HepG2 (cell line): ENCODE data around the gene C5. TPM values are rescaled to one million over a fixed set of nuclear protein-coding genes. Genes with fewer than 3 reads are reported as not detected.

Source experiments
- BORCS8-MEF2B ChIP-seq: sonication (generic); formaldehyde crosslinking; IDR thresholded peaks from 2 replicates; pipeline ENCODE4 v1.8.0; 2022; ENCODE audit warnings: mild to moderate bottlenecking, missing genetic modification reagents
- CHD2 ChIP-seq: IDR thresholded peaks from 2 replicates; pipeline ENCODE4 v1.6.1; 2011; ENCODE audit warnings: low read depth, low read length, improper control_type of control experiment
- FOXK1 ChIP-seq: sonication (generic); formaldehyde crosslinking; IDR thresholded peaks from 2 replicates; pipeline ENCODE4 v1.4.0; 2020; ENCODE audit warnings: low read depth, missing genetic modification reagents, borderline replicate concordance
- GABPB1 ChIP-seq: IDR thresholded peaks from 2 replicates; pipeline ENCODE4 v1.6.1; 2016; ENCODE audit warnings: mild to moderate bottlenecking, missing genetic modification reagents, moderate library complexity, missing compliant biosample characterization
- ISL2 ChIP-seq: sonication (generic); formaldehyde crosslinking; IDR thresholded peaks from 2 replicates; pipeline ENCODE4 v1.5.0; 2020; ENCODE audit warnings: missing genetic modification reagents
- MLXIP ChIP-seq: sonication (generic); formaldehyde crosslinking; IDR thresholded peaks from 2 replicates; pipeline ENCODE4 v1.9.0; 2021; ENCODE audit warnings: missing genetic modification reagents, borderline replicate concordance
- NCOA2 ChIP-seq: sonication (generic); formaldehyde crosslinking; IDR thresholded peaks from 2 replicates; pipeline ENCODE4 v1.8.0; 2022; ENCODE audit warnings: inconsistent platforms
- NFKB2 ChIP-seq: sonication (generic); formaldehyde crosslinking; IDR thresholded peaks from 2 replicates; pipeline ENCODE4 v1.4.0; 2020; ENCODE audit warnings: missing genetic modification reagents, borderline replicate concordance
- PHF8 ChIP-seq: sonication (generic); formaldehyde crosslinking; IDR thresholded peaks from 2 replicates; pipeline ENCODE4 v1.5.0; 2020; ENCODE audit warnings: missing genetic modification reagents
- SOX5 ChIP-seq: IDR thresholded peaks from 2 replicates; pipeline ENCODE4 v1.6.1; 2016; ENCODE audit warnings: borderline replicate concordance
- ZFP36L1 ChIP-seq: sonication (generic); formaldehyde crosslinking; IDR thresholded peaks from 2 replicates; pipeline ENCODE4 v1.8.0; 2022; ENCODE audit warnings: mild to moderate bottlenecking, missing genetic modification reagents, moderate library complexity
- ZMYM3 ChIP-seq: sonication (generic); formaldehyde crosslinking; IDR thresholded peaks from 2 replicates; pipeline ENCODE4 v1.5.1; 2020; ENCODE audit warnings: mild to moderate bottlenecking, missing genetic modification reagents
- ZNF17 ChIP-seq: sonication (generic); formaldehyde crosslinking; IDR thresholded peaks from 2 replicates; pipeline ENCODE4 v1.5.0; 2020; ENCODE audit warnings: mild to moderate bottlenecking, missing genetic modification reagents
- ZNF354B ChIP-seq: sonication (generic); formaldehyde crosslinking; IDR thresholded peaks from 2 replicates; pipeline ENCODE4 v1.8.0; 2022; ENCODE audit warnings: mild to moderate bottlenecking, missing genetic modification reagents
- ZNF616 ChIP-seq: sonication (generic); formaldehyde crosslinking; IDR thresholded peaks from 2 replicates; pipeline ENCODE4 v1.5.0; 2020; ENCODE audit warnings: low read depth, mild to moderate bottlenecking, missing genetic modification reagents
- ZNF672 ChIP-seq: sonication (generic); formaldehyde crosslinking; IDR thresholded peaks from 2 replicates; pipeline ENCODE4 v1.8.1; 2022; ENCODE audit warnings: missing genetic modification reagents
- ZNF678 ChIP-seq: sonication (generic); formaldehyde crosslinking; IDR thresholded peaks from 2 replicates; pipeline ENCODE4 v1.4.0; 2020; ENCODE audit warnings: mild to moderate bottlenecking, missing genetic modification reagents
- ZNF703 ChIP-seq: sonication (generic); formaldehyde crosslinking; IDR thresholded peaks from 2 replicates; pipeline ENCODE4 v1.5.1; 2020; ENCODE audit warnings: missing genetic modification reagents, mild to moderate bottlenecking, moderate library complexity, borderline replicate concordance
- polyA plus RNA-seq, 8 experiments: library from polyadenylated mRNA; depleted of rRNA in 3 of 8; stranded (reverse) in 7 of 8; unstranded in 1 of 8; fragments of >200 nt; fragmentation: Illumina TruSeq in 4 of 8; extraction: Trizol in 4 of 8; gene quantifications; 2 replicates each; pipeline versions ENCODE4 v1.2.1 to v1.2.3, GENCODE V29; 2011 to 2016; ENCODE audit warnings: low read depth in 4 of 8, missing spikeins in 1 of 8, mixed read lengths in 1 of 8; ENCODE audit not compliant: insufficient read depth in 1 of 8
- total RNA-seq, 5 experiments: library from RNA; depleted of rRNA; stranded (reverse); fragments of >200 nt; fragmentation: Illumina TruSeq; extraction: Trizol; gene quantifications; 2 replicates each; pipeline ENCODE4 v1.2.3, GENCODE V29; 2016; ENCODE audit warnings: low read depth in 1 of 5
- TF ChIP-seq, protein P1 (sequence below): sonication (generic); formaldehyde crosslinking; conservative IDR thresholded peaks from 2 replicates; pipeline ENCODE4 v1.8.1; 2023; ENCODE audit warnings: missing genetic modification reagents
- TF ChIP-seq, protein P2 (sequence below): IDR thresholded peaks from 2 replicates; pipeline ENCODE4 v1.6.1; 2012; ENCODE audit warnings: inconsistent platforms
- TF ChIP-seq, protein P3 (sequence below): sonication (generic); formaldehyde crosslinking; IDR thresholded peaks from 2 replicates; pipeline ENCODE4 v1.4.0; 2020; ENCODE audit warnings: mild to moderate bottlenecking, missing genetic modification reagents, borderline replicate concordance
- TF ChIP-seq, protein P4 (sequence below): sonication (generic); formaldehyde crosslinking; IDR thresholded peaks from 2 replicates; pipeline ENCODE4 v1.8.1; 2023; ENCODE audit warnings: mild to moderate bottlenecking, moderate library complexity, missing genetic modification reagents

Gene C5
- total and polyA plus RNA-seq, 2 of the 13 experiments (the other 11 are each of a cell fraction or from before 2014, with no cell fraction given): 57.6 to 192 TPM

GRCh38 chr9:121026260-121026691, 23.8 kb downstream of the C5 start (continued):
- TF ChIP-seq, protein P1, sequence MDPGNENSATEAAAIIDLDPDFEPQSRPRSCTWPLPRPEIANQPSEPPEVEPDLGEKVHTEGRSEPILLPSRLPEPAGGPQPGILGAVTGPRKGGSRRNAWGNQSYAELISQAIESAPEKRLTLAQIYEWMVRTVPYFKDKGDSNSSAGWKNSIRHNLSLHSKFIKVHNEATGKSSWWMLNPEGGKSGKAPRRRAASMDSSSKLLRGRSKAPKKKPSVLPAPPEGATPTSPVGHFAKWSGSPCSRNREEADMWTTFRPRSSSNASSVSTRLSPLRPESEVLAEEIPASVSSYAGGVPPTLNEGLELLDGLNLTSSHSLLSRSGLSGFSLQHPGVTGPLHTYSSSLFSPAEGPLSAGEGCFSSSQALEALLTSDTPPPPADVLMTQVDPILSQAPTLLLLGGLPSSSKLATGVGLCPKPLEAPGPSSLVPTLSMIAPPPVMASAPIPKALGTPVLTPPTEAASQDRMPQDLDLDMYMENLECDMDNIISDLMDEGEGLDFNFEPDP (CRISPR knock-in tag): no peak
- TF ChIP-seq PHF8 (CRISPR knock-in tag) (no peak), ISL2 (CRISPR knock-in tag) (no peak), ZFP36L1 (no peak), MLXIP (CRISPR knock-in tag) (no peak), BORCS8-MEF2B (no peak), GABPB1 (no peak), ZNF616 (CRISPR knock-in tag) (no peak), SOX5 (peak; percentile 40; the same call in 1 of the 2 replicates), ZNF672 (CRISPR knock-in tag) (no peak), ZNF354B (CRISPR knock-in tag) (no peak), CHD2 (no peak), NFKB2 (CRISPR knock-in tag) (no peak), ZNF703 (CRISPR knock-in tag) (no peak), ZNF678 (CRISPR knock-in tag) (no peak), FOXK1 (CRISPR knock-in tag) (no peak), ZNF17 (no peak), NCOA2 (peak; percentile 76), ZMYM3 (CRISPR knock-in tag) (no peak)
- TF ChIP-seq, protein P2, sequence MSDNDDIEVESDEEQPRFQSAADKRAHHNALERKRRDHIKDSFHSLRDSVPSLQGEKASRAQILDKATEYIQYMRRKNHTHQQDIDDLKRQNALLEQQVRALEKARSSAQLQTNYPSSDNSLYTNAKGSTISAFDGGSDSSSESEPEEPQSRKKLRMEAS: no peak
- TF ChIP-seq, protein P3, sequence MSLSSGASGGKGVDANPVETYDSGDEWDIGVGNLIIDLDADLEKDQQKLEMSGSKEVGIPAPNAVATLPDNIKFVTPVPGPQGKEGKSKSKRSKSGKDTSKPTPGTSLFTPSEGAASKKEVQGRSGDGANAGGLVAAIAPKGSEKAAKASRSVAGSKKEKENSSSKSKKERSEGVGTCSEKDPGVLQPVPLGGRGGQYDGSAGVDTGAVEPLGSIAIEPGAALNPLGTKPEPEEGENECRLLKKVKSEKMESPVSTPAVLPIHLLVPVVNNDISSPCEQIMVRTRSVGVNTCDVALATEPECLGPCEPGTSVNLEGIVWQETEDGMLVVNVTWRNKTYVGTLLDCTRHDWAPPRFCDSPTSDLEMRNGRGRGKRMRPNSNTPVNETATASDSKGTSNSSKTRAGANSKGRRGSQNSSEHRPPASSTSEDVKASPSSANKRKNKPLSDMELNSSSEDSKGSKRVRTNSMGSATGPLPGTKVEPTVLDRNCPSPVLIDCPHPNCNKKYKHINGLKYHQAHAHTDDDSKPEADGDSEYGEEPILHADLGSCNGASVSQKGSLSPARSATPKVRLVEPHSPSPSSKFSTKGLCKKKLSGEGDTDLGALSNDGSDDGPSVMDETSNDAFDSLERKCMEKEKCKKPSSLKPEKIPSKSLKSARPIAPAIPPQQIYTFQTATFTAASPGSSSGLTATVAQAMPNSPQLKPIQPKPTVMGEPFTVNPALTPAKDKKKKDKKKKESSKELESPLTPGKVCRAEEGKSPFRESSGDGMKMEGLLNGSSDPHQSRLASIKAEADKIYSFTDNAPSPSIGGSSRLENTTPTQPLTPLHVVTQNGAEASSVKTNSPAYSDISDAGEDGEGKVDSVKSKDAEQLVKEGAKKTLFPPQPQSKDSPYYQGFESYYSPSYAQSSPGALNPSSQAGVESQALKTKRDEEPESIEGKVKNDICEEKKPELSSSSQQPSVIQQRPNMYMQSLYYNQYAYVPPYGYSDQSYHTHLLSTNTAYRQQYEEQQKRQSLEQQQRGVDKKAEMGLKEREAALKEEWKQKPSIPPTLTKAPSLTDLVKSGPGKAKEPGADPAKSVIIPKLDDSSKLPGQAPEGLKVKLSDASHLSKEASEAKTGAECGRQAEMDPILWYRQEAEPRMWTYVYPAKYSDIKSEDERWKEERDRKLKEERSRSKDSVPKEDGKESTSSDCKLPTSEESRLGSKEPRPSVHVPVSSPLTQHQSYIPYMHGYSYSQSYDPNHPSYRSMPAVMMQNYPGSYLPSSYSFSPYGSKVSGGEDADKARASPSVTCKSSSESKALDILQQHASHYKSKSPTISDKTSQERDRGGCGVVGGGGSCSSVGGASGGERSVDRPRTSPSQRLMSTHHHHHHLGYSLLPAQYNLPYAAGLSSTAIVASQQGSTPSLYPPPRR (CRISPR knock-in tag): no peak
- TF ChIP-seq, protein P4, sequence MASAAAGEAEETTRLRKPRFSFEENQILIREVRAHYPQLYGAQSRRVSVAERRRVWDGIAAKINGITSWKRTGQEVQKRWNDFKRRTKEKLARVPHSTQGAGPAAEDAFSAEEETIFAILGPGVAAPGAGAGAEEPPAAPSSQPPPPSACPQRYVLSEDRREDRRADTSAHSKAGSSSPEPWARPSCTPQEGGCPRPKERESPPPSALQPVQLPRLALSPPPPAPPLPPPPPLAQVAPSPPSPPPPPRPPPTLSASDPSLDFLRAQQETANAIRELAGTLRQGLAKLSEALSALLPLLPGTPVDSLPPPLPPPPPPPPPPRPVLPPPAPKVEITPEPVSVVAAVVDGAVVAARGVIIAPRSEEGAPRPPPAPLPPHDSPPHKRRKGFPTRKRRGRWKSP (CRISPR knock-in tag): no peak
